Naive thymus-derived CD8-positive, alpha-beta T cell (primary cell): ENCODE data around the gene TEKT2. TPM values are rescaled to one million over a fixed set of nuclear protein-coding genes. Genes with fewer than 3 reads are reported as not detected.

Experiments
- ATAC-seq, 2 donors: fragments of 150-1000 bp; cut with Tn5 transposase in 1 of 2; sonication (Bioruptor Pico), chemical (Tn5 transposase) in 1 of 2; 1 replicate in 1 of 2; 2 replicates in 1 of 2; pipeline ENCODE4 v1.10.0; 2021; ENCODE audit warnings: mild to moderate bottlenecking in 2 of 2, moderate library complexity in 2 of 2
- POLR2A ChIA-PET: fragments of 350-600 bp; sonication (Branson Sonifier 250); formaldehyde crosslinking; loops from one replicate; lab custom pipeline; 2021; ENCODE audit warnings: antibody characterized with exemption; lab: Charles Lee
- DNase-seq, 10 donors: peaks; one replicate each; pipeline versions ENCODE4 v3.0.0 to v3.0.0-alpha.2; 2020 to 2022
- H3K27ac Mint-ChIP-seq, 10 donors: one replicate each; pipeline ENCODE4 v1.8.0; 2020 to 2022; ENCODE audit warnings: mild to moderate bottlenecking in 10 of 10, mixed read lengths in 10 of 10, moderate library complexity in 4 of 10, inconsistent platforms in 1 of 10
- H3K27me3 Mint-ChIP-seq, 5 donors: one replicate each; pipeline ENCODE4 v1.8.0; 2021 to 2022; ENCODE audit warnings: mixed read lengths in 5 of 5
- H3K36me3 Mint-ChIP-seq, 3 donors: one replicate each; pipeline ENCODE4 v1.8.0; 2020 to 2022; ENCODE audit warnings: mixed read lengths in 3 of 3, mild to moderate bottlenecking in 2 of 3, inconsistent platforms in 1 of 3
- H3K4me1 Mint-ChIP-seq, 4 donors: one replicate each; pipeline ENCODE4 v1.8.0; 2021 to 2022; ENCODE audit warnings: mixed read lengths in 4 of 4
- H3K4me3 Mint-ChIP-seq, 10 donors: one replicate each; pipeline ENCODE4 v1.8.0; 2020 to 2022; ENCODE audit warnings: mild to moderate bottlenecking in 10 of 10, mixed read lengths in 10 of 10, moderate library complexity in 6 of 10, inconsistent platforms in 1 of 10
- H3K9me3 Mint-ChIP-seq, 9 donors: one replicate each; pipeline ENCODE4 v1.8.0; 2020 to 2022; ENCODE audit warnings: mixed read lengths in 9 of 9, mild to moderate bottlenecking in 3 of 9, inconsistent platforms in 1 of 9, moderate library complexity in 1 of 9
- polyA plus RNA-seq, 3 donors: library from polyadenylated mRNA; unstranded; fragments of 300-500 nt; fragmentation: Illumina TruSeq; gene quantifications; one replicate each; pipeline ENCODE4 v1.2.3, GENCODE V29; 2021
- total RNA-seq, 8 experiments: library from RNA in 2 of 8; stranded (reverse) in 2 of 8; gene quantifications; one replicate each; pipeline ENCODE4 v1.2.3 and lab custom pipeline; 2021 to 2026

The TEKT2 gene
- total RNA-seq, result not detected
- not detected for polyA plus RNA-seq
- total RNA-seq (lab: John Stamatoyannopoulos, UW), result 0 to 0.50 (median 0.26) reads per million in 6 experiments

GRCh38 chr1:36083635-36084496 is at the start of gene TEKT2:
Gene TEKT2, plus strand, starts transcription at chr1:36084094. Its CDS starts 828 bp downstream, at chr1:36084922.
- Mint-ChIP-seq H3K27ac (no peak within 1 kb of the TSS), H3K4me1 (peaks cover 0 to 12% (median 6%) of the 10 kb centered on the region in 4 donors), H3K36me3 (no peaks in the 10 kb centered on the region), H3K9me3 (no peaks in the 10 kb centered on the region), H3K27me3 (peaks cover 11 to 51% (median 19%) of the 10 kb centered on the region in 5 donors), H3K4me3 (peak within 1 kb of the TSS in 5 of 10 donors; percentile 30 to 44 (median 33))
- ATAC-seq (no peak), DNase-seq (peak in 4 of 10 donors; percentile 22 to 33 (median 28))
- POLR2A ChIA-PET, result no interaction called here

- no peaks in the 10 kb centered on the region for H3K27me3 Mint-ChIP-seq
- peak overlapping the region in 1 of 10 donors; percentile 59 for H3K27ac Mint-ChIP-seq
- POLR2A ChIA-PET, result interaction anchor here (0.6 kb wide), 1 partner anchor 13 kb away, joined by 5 read pairs; no protein-coding TSS in a partner anchor
- no peak overlapping the region for H3K4me3 Mint-ChIP-seq
- H3K4me1 Mint-ChIP-seq, result no peaks in the 10 kb centered on the region
- peaks cover 0 to 75% (median 19%) of the 10 kb centered on the region in 3 donors for H3K36me3 Mint-ChIP-seq
- no peaks in the 10 kb centered on the region for H3K9me3 Mint-ChIP-seq
- no peak for DNase-seq
- ATAC-seq, result no peak
Observed at GRCh38 chr1:36034692-36035091, 49.2 kb upstream of the TEKT2 start.

- Mint-ChIP-seq H3K9me3 (no peaks in the 10 kb centered on the region), H3K4me3 (no peak overlapping the region), H3K27ac (peak overlapping the region in 1 of 10 donors; percentile 43), H3K27me3 (no peaks in the 10 kb centered on the region), H3K4me1 (no peaks in the 10 kb centered on the region), H3K36me3 (peaks cover 0 to 76% (median 19%) of the 10 kb centered on the region in 3 donors)
- ATAC-seq (no peak), DNase-seq (no peak)
- POLR2A ChIA-PET, result no interaction called here
Observed at GRCh38 chr1:36035154-36035553, 48.7 kb upstream of the TEKT2 start.

- Mint-ChIP-seq H3K4me3 (no peak overlapping the region), H3K9me3 (no peaks in the 10 kb centered on the region), H3K4me1 (no peaks in the 10 kb centered on the region), H3K36me3 (peaks cover 0 to 77% (median 28%) of the 10 kb centered on the region in 3 donors), H3K27me3 (no peaks in the 10 kb centered on the region), H3K27ac (no peak overlapping the region)
- POLR2A ChIA-PET, result interaction anchor here (0.7 kb wide), 1 partner anchor 196 kb away, joined by 5 read pairs; no protein-coding TSS in a partner anchor
- DNase-seq, result no peak
- no peak for ATAC-seq
Observed at GRCh38 chr1:36040238-36040637, 43.7 kb upstream of the TEKT2 start.

GRCh38 chr1:36051821-36052220 is 32.1 kb upstream of the TEKT2 start:
- H3K4me1 Mint-ChIP-seq, result no peaks in the 10 kb centered on the region
- DNase-seq (no peak), ATAC-seq (no peak)
- H3K27ac Mint-ChIP-seq, result peak overlapping the region in 2 of 10 donors; percentile 0 to 13
- peaks cover 0 to 13% (median 9%) of the 10 kb centered on the region in 9 donors for H3K9me3 Mint-ChIP-seq
- H3K27me3 Mint-ChIP-seq, result no peaks in the 10 kb centered on the region
- no peak overlapping the region for H3K4me3 Mint-ChIP-seq
- POLR2A ChIA-PET, result interaction anchor here (0.6 kb wide), 1 partner anchor 471 kb away, joined by 3 read pairs; no protein-coding TSS in a partner anchor
- H3K36me3 Mint-ChIP-seq, result peaks cover 4 to 54% (median 45%) of the 10 kb centered on the region in 3 donors

GRCh38 chr1:36053978-36054377 is 29.9 kb upstream of the TEKT2 start:
- no peak overlapping the region for H3K27ac Mint-ChIP-seq
- H3K9me3 Mint-ChIP-seq, result no peaks in the 10 kb centered on the region
- POLR2A ChIA-PET, result no interaction called here
- H3K4me3 Mint-ChIP-seq, result no peak overlapping the region
- ATAC-seq (no peak), DNase-seq (no peak)
- peaks cover 4 to 42% (median 31%) of the 10 kb centered on the region in 3 donors for H3K36me3 Mint-ChIP-seq
- H3K27me3 Mint-ChIP-seq, result no peaks in the 10 kb centered on the region
- H3K4me1 Mint-ChIP-seq, result no peaks in the 10 kb centered on the region

- peaks cover 4 to 39% (median 25%) of the 10 kb centered on the region in 3 donors for H3K36me3 Mint-ChIP-seq
- ATAC-seq (no peak), DNase-seq (no peak)
- no peaks in the 10 kb centered on the region for H3K9me3 Mint-ChIP-seq
- POLR2A ChIA-PET, result no interaction called here
- H3K4me1 Mint-ChIP-seq, result no peaks in the 10 kb centered on the region
- H3K4me3 Mint-ChIP-seq, result no peak overlapping the region
- no peaks in the 10 kb centered on the region for H3K27me3 Mint-ChIP-seq
- no peak overlapping the region for H3K27ac Mint-ChIP-seq
Observed at GRCh38 chr1:36055706-36056105, 28.2 kb upstream of the TEKT2 start.

GRCh38 chr1:36062315-36062714 is 21.6 kb upstream of the TEKT2 start:
- Mint-ChIP-seq H3K4me1 (no peaks in the 10 kb centered on the region), H3K9me3 (no peaks in the 10 kb centered on the region), H3K4me3 (no peak overlapping the region), H3K36me3 (peaks cover 0 to 10% (median 7%) of the 10 kb centered on the region in 3 donors), H3K27ac (no peak overlapping the region), H3K27me3 (no peaks in the 10 kb centered on the region)
- ATAC-seq (no peak), DNase-seq (no peak)
- POLR2A ChIA-PET, result interaction anchor here (0.7 kb wide), 1 partner anchor 61 kb away, joined by 6 read pairs; no protein-coding TSS in a partner anchor

- Mint-ChIP-seq H3K4me3 (no peak overlapping the region), H3K27me3 (no peaks in the 10 kb centered on the region), H3K36me3 (peaks cover 0 to 2% (median 0%) of the 10 kb centered on the region in 3 donors), H3K4me1 (no peaks in the 10 kb centered on the region), H3K27ac (no peak overlapping the region), H3K9me3 (no peaks in the 10 kb centered on the region)
- POLR2A ChIA-PET, result interaction anchor here (0.6 kb wide), 1 partner anchor 188 kb away, joined by 4 read pairs; no protein-coding TSS in a partner anchor
- ATAC-seq (no peak), DNase-seq (no peak)
Observed at GRCh38 chr1:36067871-36068270, 16.0 kb upstream of the TEKT2 start.

- H3K36me3 Mint-ChIP-seq, result peaks cover 0 to 2% (median 0%) of the 10 kb centered on the region in 3 donors
- DNase-seq (no peak), ATAC-seq (no peak)
- H3K9me3 Mint-ChIP-seq, result no peaks in the 10 kb centered on the region
- POLR2A ChIA-PET, result no interaction called here
- no peak overlapping the region for H3K27ac Mint-ChIP-seq
- no peaks in the 10 kb centered on the region for H3K27me3 Mint-ChIP-seq
- H3K4me1 Mint-ChIP-seq, result no peaks in the 10 kb centered on the region
- H3K4me3 Mint-ChIP-seq, result no peak overlapping the region
Observed at GRCh38 chr1:36068866-36069265, 15.0 kb upstream of the TEKT2 start.

- no peak for ATAC-seq
- POLR2A ChIA-PET, result no interaction called here
Observed at GRCh38 chr1:36070349-36070748, 13.5 kb upstream of the TEKT2 start.

GRCh38 chr1:36076979-36077573 is 6.8 kb upstream of the TEKT2 start:
- Mint-ChIP-seq H3K4me3 (no peak overlapping the region), H3K4me1 (peaks cover 0 to 2% (median 0%) of the 10 kb centered on the region in 4 donors), H3K9me3 (no peaks in the 10 kb centered on the region), H3K27ac (no peak overlapping the region), H3K27me3 (peaks cover 5 to 11% (median 7%) of the 10 kb centered on the region in 5 donors), H3K36me3 (no peaks in the 10 kb centered on the region)
- no peak for ATAC-seq
- POLR2A ChIA-PET, result no interaction called here
- no peak for DNase-seq

More at GRCh38 chr1:36070349-36070748, 13.5 kb upstream of the TEKT2 start:
- no peak overlapping the region for H3K27ac Mint-ChIP-seq
- no peaks in the 10 kb centered on the region for H3K27me3 Mint-ChIP-seq
- H3K4me3 Mint-ChIP-seq, result no peak overlapping the region
- H3K36me3 Mint-ChIP-seq, result peaks cover 0 to 2% (median 0%) of the 10 kb centered on the region in 3 donors
- no peaks in the 10 kb centered on the region for H3K4me1 Mint-ChIP-seq
- no peak for DNase-seq
- no peaks in the 10 kb centered on the region for H3K9me3 Mint-ChIP-seq
